ENCODE data around the gene KIAA1549.
"Not testable (repeated sequence)": the region's sequence is repeated elsewhere in the genome, so short reads cannot be mapped to it uniquely, and the experiment has no call there.

Gene KIAA1549

GRCh38 chr7:138849701-138850100 is 131.5 kb downstream of the KIAA1549 start:
- no peak for DNase-seq (ENCODE audit: low spot score)

GRCh38 chr7:138848056-138848980 is 132.9 kb downstream of the KIAA1549 start:
- no peak for DNase-seq (ENCODE audit: low spot score)

GRCh38 chr7:138845711-138846110 is 135.5 kb downstream of the KIAA1549 start:
- DNase-seq (ENCODE audit: low spot score), result no peak

GRCh38 chr7:138843632-138844580 is 137.3 kb downstream of the KIAA1549 start:
- DNase-seq (ENCODE audit: low spot score), result peak; percentile 53

GRCh38 chr7:138842111-138842510 is 139.1 kb downstream of the KIAA1549 start:
- no peak for DNase-seq (ENCODE audit: low spot score)

- DNase-seq (ENCODE audit: low spot score), result no peak
Observed at GRCh38 chr7:138838166-138838565, 143.0 kb downstream of the KIAA1549 start.

GRCh38 chr7:138837627-138838026 is 143.6 kb downstream of the KIAA1549 start:
- no peak for DNase-seq (ENCODE audit: low spot score)

- DNase-seq (ENCODE audit: low spot score), result no peak
Observed at GRCh38 chr7:138835087-138835486, 146.1 kb downstream of the KIAA1549 start.

GRCh38 chr7:138834583-138834982 is 146.6 kb downstream of the KIAA1549 start:
- no peak for DNase-seq (ENCODE audit: low spot score)

- no peak for DNase-seq (ENCODE audit: low spot score)
Observed at GRCh38 chr7:138833596-138833995, 147.6 kb downstream of the KIAA1549 start.

- DNase-seq (ENCODE audit: low spot score), result no peak
Observed at GRCh38 chr7:138832966-138833365, 148.2 kb downstream of the KIAA1549 start.

GRCh38 chr7:138829335-138829734 is 151.9 kb downstream of the KIAA1549 start:
- no peak for DNase-seq (ENCODE audit: low spot score)

GRCh38 chr7:138828302-138828701 is 152.9 kb downstream of the KIAA1549 start:
- DNase-seq (ENCODE audit: low spot score), result no peak

GRCh38 chr7:138825049-138825721 is 156.0 kb downstream of the KIAA1549 start:
- no peak for DNase-seq (ENCODE audit: low spot score)

- no peak for DNase-seq (ENCODE audit: low spot score)
Observed at GRCh38 chr7:138822867-138823535, 158.2 kb downstream of the KIAA1549 start.

- no peak for DNase-seq (ENCODE audit: low spot score)
Observed at GRCh38 chr7:138821912-138822311, 159.3 kb downstream of the KIAA1549 start.

GRCh38 chr7:138819625-138820024 is 161.6 kb downstream of the KIAA1549 start:
- no peak for DNase-seq (ENCODE audit: low spot score)

- no peak for DNase-seq (ENCODE audit: low spot score)
Observed at GRCh38 chr7:138816650-138817049, 164.5 kb downstream of the KIAA1549 start.

GRCh38 chr7:138814816-138815332 is 166.3 kb downstream of the KIAA1549 start:
- no peak for DNase-seq (ENCODE audit: low spot score)

GRCh38 chr7:138813945-138814344 is 167.2 kb downstream of the KIAA1549 start:
- DNase-seq (ENCODE audit: low spot score), result no peak

- not testable (repeated sequence) for DNase-seq (ENCODE audit: low spot score)
Observed at GRCh38 chr7:138811327-138811726, 169.9 kb downstream of the KIAA1549 start.
